B cell (primary cell): ENCODE measurements around the gene FBRS. TPM values are rescaled to one million over a fixed set of nuclear protein-coding genes. Genes with fewer than 3 reads are reported as not detected.

Experiments used
- ATAC-seq: fragments of 200-7000 bp; cut with Tn5 transposase; one replicate; pipeline ENCODE4 v1.10.0; 2021; ENCODE audit warnings: low read depth, mild to moderate bottlenecking, moderate number of reproducible peaks, moderate library complexity
- CTCF ChIA-PET: fragments of 350-600 bp; sonication (Branson Sonifier 250); formaldehyde crosslinking; loops from one replicate; lab custom pipeline; 2021; ENCODE audit warnings: antibody characterized with exemption, inconsistent platforms; lab: Charles Lee
- POLR2A ChIA-PET: fragments of 350-600 bp; sonication (Branson Sonifier 250); formaldehyde crosslinking; loops from one replicate; lab custom pipeline; 2021; ENCODE audit warnings: antibody characterized with exemption; lab: Charles Lee
- DNase-seq: peaks from one replicate; pipeline ENCODE4 v3.0.0; 2013
- H2AFZ ChIP-seq: 2 replicates; pipeline ENCODE4 v1.6.1; 2012; ENCODE audit warnings: mild to moderate bottlenecking, low read depth, low read length; ENCODE audit not compliant: insufficient read depth, poor library complexity, severe bottlenecking
- H3K27ac ChIP-seq, 2 donors: 1 replicate in 1 of 2; 2 replicates in 1 of 2; pipeline ENCODE4 v1.5.1; 2012 to 2013; ENCODE audit warnings: low read length in 2 of 2, mild to moderate bottlenecking in 2 of 2, moderate library complexity in 1 of 2
- H3K27me3 ChIP-seq, 4 experiments: fragments of 200-600 bp in 1 of 4; sonication (generic) in 1 of 4; replicated peaks in 1 of 4; 1 replicate in 2 of 4; 2 replicates in 2 of 4; pipeline versions ENCODE4 v1.6.1 to v1.7.0; 2013 to 2016; ENCODE audit warnings: low read length in 3 of 4, mild to moderate bottlenecking in 2 of 4, mixed read lengths in 1 of 4, moderate library complexity in 1 of 4; ENCODE audit not compliant: insufficient read depth in 4 of 4, control insufficient read depth in 3 of 4; ENCODE audit errors: control extremely low read depth in 1 of 4
- H3K36me3 ChIP-seq, 2 experiments: replicated peaks in 1 of 2; 1 replicate in 1 of 2; 2 replicates in 1 of 2; pipeline versions ENCODE4 v1.6.1 to v1.7.1; 2013; ENCODE audit warnings: low read length in 1 of 2; ENCODE audit not compliant: insufficient read depth in 2 of 2, control insufficient read depth in 1 of 2; ENCODE audit errors: control extremely low read depth in 1 of 2, extremely low read depth in 1 of 2
- H3K4me1 ChIP-seq, 2 donors: fragments of 200-600 bp in 1 of 2; sonication (generic) in 1 of 2; 1 replicate in 1 of 2; 2 replicates in 1 of 2; pipeline versions ENCODE4 v1.5.1 to v1.6.1; 2013 to 2017; ENCODE audit warnings: low read length in 2 of 2; ENCODE audit not compliant: control insufficient read depth in 2 of 2, insufficient read depth in 2 of 2
- H3K4me2 ChIP-seq: replicated peaks from 2 replicates; pipeline ENCODE3; 2012; ENCODE audit warnings: mild to moderate bottlenecking, low read depth, low read length; ENCODE audit not compliant: poor library complexity, severe bottlenecking
- H3K4me3 ChIP-seq, 5 experiments: fragments of 200-600 bp in 1 of 5; sonication (generic) in 1 of 5; 1 replicate in 3 of 5; 2 replicates in 2 of 5; pipeline versions ENCODE4 v1.5.1 to v1.7.0; 2011 to 2016; ENCODE audit warnings: low read length in 4 of 5, mild to moderate bottlenecking in 4 of 5, low read depth in 2 of 5, control low read depth in 1 of 5, moderate library complexity in 1 of 5; ENCODE audit not compliant: insufficient read depth in 1 of 5; ENCODE audit errors: control extremely low read depth in 1 of 5, extremely low read depth in 1 of 5
- H3K79me2 ChIP-seq: fragments of 200-600 bp; sonication (generic); one replicate; pipeline ENCODE4 v1.6.0; 2016; ENCODE audit warnings: low read length; ENCODE audit not compliant: control insufficient read depth, insufficient read depth
- H3K9ac ChIP-seq: fragments of 200-600 bp; sonication (generic); 2 replicates; pipeline ENCODE4 v1.6.1; 2017; ENCODE audit warnings: mild to moderate bottlenecking, low read length, moderate library complexity
- H3K9me3 ChIP-seq, 3 donors: one replicate each; pipeline versions ENCODE4 v1.6.1 to v1.7.1; 2013; ENCODE audit warnings: low read length in 2 of 3; ENCODE audit not compliant: control insufficient read depth in 2 of 3, insufficient read depth in 1 of 3; ENCODE audit errors: control extremely low read depth in 1 of 3
- H4K20me1 ChIP-seq: 2 replicates; pipeline ENCODE4 v1.6.0; 2012; ENCODE audit warnings: mild to moderate bottlenecking, low read length; ENCODE audit not compliant: insufficient read depth, control insufficient read depth, poor library complexity, severe bottlenecking
- H3K27ac Mint-ChIP-seq: one replicate; pipeline ENCODE4 v1.8.0; 2021; ENCODE audit warnings: mixed read lengths
- H3K27me3 Mint-ChIP-seq: one replicate; pipeline ENCODE4 v1.8.0; 2021; ENCODE audit warnings: mixed read lengths
- H3K4me1 Mint-ChIP-seq: one replicate; pipeline ENCODE4 v1.8.0; 2021; ENCODE audit warnings: mixed read lengths
- H3K4me3 Mint-ChIP-seq: one replicate; pipeline ENCODE4 v1.8.0; 2021; ENCODE audit warnings: mixed read lengths
- H3K9me3 Mint-ChIP-seq: one replicate; pipeline ENCODE4 v1.8.0; 2022; ENCODE audit warnings: mixed read lengths; ENCODE audit not compliant: insufficient read depth
- EZH2 ChIP-seq: IDR thresholded peaks from 2 replicates; pipeline ENCODE4 v1.6.1; 2012; ENCODE audit warnings: borderline replicate concordance, low read depth, mild to moderate bottlenecking, moderate library complexity, low read length; ENCODE audit not compliant: insufficient read depth, poor library complexity, severe bottlenecking
- WGBS: methylation state at CpG from one replicate; pipeline ENCODE4 v1.1.5; 2013; ENCODE audit warnings: missing lambda C conversion rate; ENCODE audit not compliant: insufficient coverage; 5-methylcytosine and 5-hydroxymethylcytosine counted together
- intact Hi-C: fragments of 100-400 bp; cut with micrococcal nuclease; formaldehyde crosslinking; loops from one replicate; pipeline ENCODE4 v1.10.0; 2022
- polyA plus RNA-seq: library from polyadenylated mRNA; depleted of rRNA; stranded (reverse); fragments of >200 nt; gene quantifications from 2 replicates; pipeline ENCODE4 v1.2.3, GENCODE V29; 2012
- total RNA-seq, 2 donors: library from RNA; stranded (reverse); fragments of 120-200 nt in 1 of 2; gene quantifications; 1 replicate in 1 of 2; 2 replicates in 1 of 2; pipeline versions ENCODE4 v1.2.3 to v1.2.4, GENCODE V29; 2013 to 2022
- TF ChIP-seq, protein P1 (sequence below): fragments of 200-600 bp; IDR thresholded peaks from one replicate; pipeline ENCODE4 v1.8.0; 2022; ENCODE audit warnings: antibody characterized with exemption, mild to moderate bottlenecking

The FBRS gene
- total and polyA plus RNA-seq, 2 donors (not counting 1 experiment from before 2014, with no cell fraction given): 68.3 to 194 TPM

DNA sequence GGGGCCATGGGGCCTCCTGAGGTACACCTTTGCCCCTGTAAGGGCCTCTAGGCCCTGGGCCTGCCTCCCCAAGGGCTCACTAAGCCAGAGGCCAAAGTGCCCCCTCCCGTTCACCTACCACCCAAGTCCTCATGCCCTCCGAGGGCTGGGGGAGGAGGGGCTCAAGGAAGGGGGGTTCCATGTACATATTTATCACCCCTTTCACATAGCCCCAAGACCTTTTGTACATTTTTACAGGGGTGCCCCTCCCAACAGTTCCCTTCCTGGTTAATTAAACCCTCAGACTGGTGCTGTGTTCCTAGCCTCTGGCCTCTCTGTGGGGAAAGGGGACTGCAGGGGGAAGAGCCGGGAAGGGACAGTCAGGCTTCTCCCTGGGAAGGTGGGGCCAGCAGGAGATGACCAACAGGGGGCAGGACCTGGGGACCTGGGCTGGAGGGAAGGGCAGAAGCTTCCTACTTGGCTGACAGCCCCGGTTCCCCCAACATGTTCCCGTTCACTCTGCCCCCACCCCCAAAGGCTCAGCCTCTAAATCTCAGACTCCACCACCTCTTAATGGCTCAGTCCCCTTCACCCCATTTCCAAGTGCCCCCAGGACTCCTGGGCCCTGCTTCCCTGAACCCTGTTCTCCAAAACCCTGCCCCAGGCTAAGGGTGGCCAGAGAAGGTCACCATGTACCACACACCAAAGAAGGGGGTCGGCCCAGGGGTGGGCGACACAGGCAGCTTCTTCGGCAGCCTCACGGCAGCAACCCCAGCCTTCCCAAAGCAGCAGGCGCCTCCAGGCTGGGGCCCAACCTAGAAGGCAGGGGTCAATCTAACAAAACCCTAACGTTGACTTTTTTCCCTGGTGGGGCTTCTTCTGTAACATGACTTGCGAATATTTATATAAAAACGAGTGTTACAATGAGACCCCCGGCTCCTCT is 11.9 kb downstream of the FBRS start:
- TF ChIP-seq, protein P1, sequence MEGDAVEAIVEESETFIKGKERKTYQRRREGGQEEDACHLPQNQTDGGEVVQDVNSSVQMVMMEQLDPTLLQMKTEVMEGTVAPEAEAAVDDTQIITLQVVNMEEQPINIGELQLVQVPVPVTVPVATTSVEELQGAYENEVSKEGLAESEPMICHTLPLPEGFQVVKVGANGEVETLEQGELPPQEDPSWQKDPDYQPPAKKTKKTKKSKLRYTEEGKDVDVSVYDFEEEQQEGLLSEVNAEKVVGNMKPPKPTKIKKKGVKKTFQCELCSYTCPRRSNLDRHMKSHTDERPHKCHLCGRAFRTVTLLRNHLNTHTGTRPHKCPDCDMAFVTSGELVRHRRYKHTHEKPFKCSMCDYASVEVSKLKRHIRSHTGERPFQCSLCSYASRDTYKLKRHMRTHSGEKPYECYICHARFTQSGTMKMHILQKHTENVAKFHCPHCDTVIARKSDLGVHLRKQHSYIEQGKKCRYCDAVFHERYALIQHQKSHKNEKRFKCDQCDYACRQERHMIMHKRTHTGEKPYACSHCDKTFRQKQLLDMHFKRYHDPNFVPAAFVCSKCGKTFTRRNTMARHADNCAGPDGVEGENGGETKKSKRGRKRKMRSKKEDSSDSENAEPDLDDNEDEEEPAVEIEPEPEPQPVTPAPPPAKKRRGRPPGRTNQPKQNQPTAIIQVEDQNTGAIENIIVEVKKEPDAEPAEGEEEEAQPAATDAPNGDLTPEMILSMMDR: no peak
- no peak for TF ChIP-seq EZH2
- Histone ChIP-seq H3K36me3 (peaks cover 2 to 53% of the 10 kb centered on the region in 2 experiments), H3K27ac (no peak overlapping the region), H3K4me3 (no peak overlapping the region), H3K4me1 (no peaks in the 10 kb centered on the region), H3K79me2 (no peaks in the 10 kb centered on the region), H2AFZ (no peak overlapping the region), H3K9ac (no peak overlapping the region), H3K9me3 (no peaks in the 10 kb centered on the region), H4K20me1 (peaks cover 53% of the 10 kb centered on the region), H3K27me3 (no peaks in the 10 kb centered on the region), H3K4me2 (no peak overlapping the region)
- intact Hi-C loops: no loop called here
- no peak overlapping the region for H3K27ac Mint-ChIP-seq
- DNase-seq: no peak
- H3K27me3 Mint-ChIP-seq: no peaks in the 10 kb centered on the region
- ATAC-seq: no peak
- ChIA-PET CTCF (no interaction called here), POLR2A (interaction anchor here (0.7 kb wide), 1 partner anchor 10 kb away, joined by 3 read pairs; no protein-coding TSS in a partner anchor)
- H3K4me1 Mint-ChIP-seq: peaks cover 3% of the 10 kb centered on the region
- H3K4me3 Mint-ChIP-seq: no peak overlapping the region
- no peaks in the 10 kb centered on the region for H3K9me3 Mint-ChIP-seq
- 96% methylated on average over 9 of the region's 14 CpGs for WGBS

DNA sequence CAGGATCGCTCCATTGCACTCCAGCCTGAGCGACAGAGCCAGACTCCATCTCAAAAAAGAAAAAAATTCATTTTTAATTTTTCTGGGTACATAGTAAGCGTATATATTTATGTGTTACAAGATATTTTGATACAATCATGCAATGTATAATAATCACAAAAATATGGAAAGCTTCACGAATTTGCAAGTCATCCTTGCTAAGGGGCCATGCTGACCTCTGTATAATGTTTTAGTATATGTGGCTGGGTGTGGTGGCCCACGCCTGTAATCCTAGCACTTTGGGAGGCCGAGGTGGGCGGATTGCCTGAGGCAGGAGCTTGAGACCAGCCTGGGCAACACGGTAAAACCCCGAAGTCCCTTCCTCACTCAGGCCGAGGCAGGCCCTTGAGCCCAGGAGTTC is 16.9 kb downstream of the FBRS start:
- Histone ChIP-seq H3K9me3 (no peaks in the 10 kb centered on the region), H3K4me1 (no peaks in the 10 kb centered on the region), H3K4me2 (no peak overlapping the region), H3K4me3 (no peak overlapping the region), H3K36me3 (peaks cover 0 to 7% of the 10 kb centered on the region in 2 experiments), H3K27me3 (no peaks in the 10 kb centered on the region), H3K9ac (no peak overlapping the region), H4K20me1 (peaks cover 4% of the 10 kb centered on the region), H3K27ac (no peak overlapping the region), H3K79me2 (no peaks in the 10 kb centered on the region), H2AFZ (no peak overlapping the region)
- ATAC-seq: no peak
- Mint-ChIP-seq H3K9me3 (no peaks in the 10 kb centered on the region), H3K4me1 (no peaks in the 10 kb centered on the region), H3K4me3 (no peak overlapping the region), H3K27me3 (no peaks in the 10 kb centered on the region), H3K27ac (no peak overlapping the region)
- intact Hi-C loops: no loop called here
- DNase-seq: no peak
- TF ChIP-seq, protein P1: no peak
- no peak for TF ChIP-seq EZH2
- POLR2A ChIA-PET: no interaction called here
- WGBS: 91% methylated on average over 6 of the region's 10 CpGs
- CTCF ChIA-PET: no interaction called here
